Measurements from ENCODE around the gene ASIC3. TPM values are rescaled to one million over a fixed set of nuclear protein-coding genes. Genes with fewer than 3 reads are reported as not detected.

Gene ASIC3
- total and polyA plus RNA-seq, 3 experiments from 2014 or later = 2.6 to 3.6 TPM; not detected in 1

- peaks cover 61 to 88% (median 67%) of the 10 kb centered on the region in 3 donors for H3K4me1 Mint-ChIP-seq
Measured at GRCh38 chr7:151013733-151014497, 34.4 kb upstream of the ASIC3 start.

DNA sequence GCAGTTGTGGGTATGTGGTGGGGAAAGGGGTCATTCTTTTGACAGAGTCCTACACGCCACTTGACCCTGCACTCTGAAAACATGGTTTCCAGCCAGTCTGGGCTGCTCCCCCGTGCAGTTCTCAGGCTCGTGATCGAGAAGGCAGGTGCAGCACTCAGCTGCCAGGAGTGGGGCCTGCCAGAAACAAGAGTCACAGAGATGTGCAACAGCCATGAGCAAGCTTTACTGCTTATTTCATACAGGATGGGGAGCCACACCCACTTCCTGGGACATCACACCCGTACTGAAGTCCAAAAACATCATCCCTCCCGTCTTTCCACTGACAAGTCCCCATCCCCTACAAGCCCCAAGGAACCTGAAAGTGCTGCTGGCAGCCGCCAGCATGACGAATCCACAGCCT lies 33.4 kb upstream of the ASIC3 start:
- CTCF ChIA-PET = interaction anchor here (1.1 to 7.6 kb wide), 8 partner anchors 9 to 116 kb away, joined by 3 to 39 read pairs (median 4); partner anchors contain the start of gene ABCB8
- POLR2A ChIA-PET = no interaction called here
- H3K9me3 ChIP-seq (ENCODE audit: low read length) = no peaks in the 10 kb centered on the region
- Mint-ChIP-seq H3K27me3 (peaks cover 9 to 10% of the 10 kb centered on the region in 2 donors), H3K4me1 (peaks cover 64 to 89% (median 73%) of the 10 kb centered on the region in 3 donors), H3K36me3 (peaks cover 0 to 2% (median 0%) of the 10 kb centered on the region in 3 donors), H3K27ac (peak overlapping the region; percentile 91 to 100 (median 100)), H3K9me3 (peaks cover 0 to 1% (median 0%) of the 10 kb centered on the region in 5 donors), H3K4me3 (peak overlapping the region; percentile 65 to 96 (median 89))
- H3K27me3 ChIP-seq (ENCODE audit: insufficient read depth, low read length, poor library complexity, severe bottlenecking) = no peaks in the 10 kb centered on the region
- H3K4me1 ChIP-seq (ENCODE audit: insufficient read depth, low read length) = peaks cover 86% of the 10 kb centered on the region
- peak in 1 of 5 donors; percentile 48 for DNase-seq
- H3K27ac ChIP-seq (ENCODE audit: low read depth, low read length) = no peak overlapping the region
- no peak overlapping the region for H3K4me3 ChIP-seq (ENCODE audit: low read length)
- no peaks in the 10 kb centered on the region for H3K36me3 ChIP-seq (ENCODE audit: insufficient read depth, low read length)

More at GRCh38 chr7:151013733-151014497, 34.4 kb upstream of the ASIC3 start:
- Histone ChIP-seq H3K9me3 (ENCODE audit: low read length) (no peaks in the 10 kb centered on the region), H3K27me3 (ENCODE audit: insufficient read depth, low read length, poor library complexity, severe bottlenecking) (no peaks in the 10 kb centered on the region), H3K4me3 (ENCODE audit: low read length) (peak overlapping the region; percentile 66), H3K36me3 (ENCODE audit: insufficient read depth, low read length) (no peaks in the 10 kb centered on the region), H3K4me1 (ENCODE audit: insufficient read depth, low read length) (peaks cover 90% of the 10 kb centered on the region), H3K27ac (ENCODE audit: low read depth, low read length) (peak overlapping the region; percentile 79)
- CTCF ChIA-PET = interaction anchor here (0.9 to 7.6 kb wide), 11 partner anchors 14 to 110 kb away, joined by 3 to 39 read pairs (median 3); partner anchors contain the start of gene ABCB8
- H3K27me3 Mint-ChIP-seq = peaks cover 4 to 9% of the 10 kb centered on the region in 2 donors
- peak overlapping the region; percentile 99 to 100 (median 100) for H3K27ac Mint-ChIP-seq
- DNase-seq = peak; percentile 88 to 98 (median 95)
- H3K9me3 Mint-ChIP-seq = peaks cover 0 to 1% (median 0%) of the 10 kb centered on the region in 5 donors
- H3K4me3 Mint-ChIP-seq = peak overlapping the region; percentile 88 to 99 (median 93)
- H3K36me3 Mint-ChIP-seq = peaks cover 0 to 2% (median 0%) of the 10 kb centered on the region in 3 donors
- POLR2A ChIA-PET = interaction anchor here (0.9 to 1.0 kb wide), 4 partner anchors 14 to 72 kb away, joined by 3 to 7 read pairs (median 4); partner anchors contain the start of genes ABCB8 and FASTK

DNA sequence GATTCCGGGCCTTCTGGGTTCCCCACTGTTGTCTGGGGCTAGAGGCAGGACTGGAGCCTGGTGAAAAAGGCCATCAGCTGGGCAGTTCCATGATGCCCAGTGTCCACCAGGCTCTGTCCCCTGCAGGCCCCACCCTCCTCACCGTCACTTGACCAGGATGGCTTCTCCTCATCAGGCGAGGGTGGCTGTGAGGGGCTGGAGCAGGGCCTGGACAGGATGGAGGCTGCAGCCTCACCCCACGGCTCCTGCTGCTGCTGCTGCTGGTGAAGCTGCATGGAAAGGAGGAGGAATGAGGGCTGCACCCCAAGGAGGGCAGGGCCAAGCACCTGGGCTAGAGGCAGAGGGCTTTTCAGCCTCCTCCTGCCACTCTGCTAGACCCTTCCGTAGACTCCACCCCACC lies 32.4 kb upstream of the ASIC3 start:
- peak overlapping the region in 1 of 7 donors; percentile 86 for H3K4me3 Mint-ChIP-seq
- ChIA-PET POLR2A (no interaction called here), CTCF (interaction anchor here (1.0 to 7.6 kb wide), 8 partner anchors 13 to 661 kb away, joined by 3 to 40 read pairs (median 20); partner anchors contain the start of gene ABCB8)
- no peaks in the 10 kb centered on the region for H3K27me3 ChIP-seq (ENCODE audit: insufficient read depth, low read length, poor library complexity, severe bottlenecking)
- peaks cover 0 to 1% (median 0%) of the 10 kb centered on the region in 5 donors for H3K9me3 Mint-ChIP-seq
- no peaks in the 10 kb centered on the region for H3K36me3 ChIP-seq (ENCODE audit: insufficient read depth, low read length)
- no peaks in the 10 kb centered on the region for H3K9me3 ChIP-seq (ENCODE audit: low read length)
- peak overlapping the region in 7 of 8 donors; percentile 72 to 100 (median 99) for H3K27ac Mint-ChIP-seq
- no peak overlapping the region for H3K27ac ChIP-seq (ENCODE audit: low read depth, low read length)
- H3K4me1 Mint-ChIP-seq = peaks cover 56 to 79% (median 64%) of the 10 kb centered on the region in 3 donors
- no peak overlapping the region for H3K4me3 ChIP-seq (ENCODE audit: low read length)
- peaks cover 13 to 20% of the 10 kb centered on the region in 2 donors for H3K27me3 Mint-ChIP-seq
- H3K36me3 Mint-ChIP-seq = peaks cover 0 to 2% (median 0%) of the 10 kb centered on the region in 3 donors
- no peak for DNase-seq
- H3K4me1 ChIP-seq (ENCODE audit: insufficient read depth, low read length) = peaks cover 76% of the 10 kb centered on the region

DNA sequence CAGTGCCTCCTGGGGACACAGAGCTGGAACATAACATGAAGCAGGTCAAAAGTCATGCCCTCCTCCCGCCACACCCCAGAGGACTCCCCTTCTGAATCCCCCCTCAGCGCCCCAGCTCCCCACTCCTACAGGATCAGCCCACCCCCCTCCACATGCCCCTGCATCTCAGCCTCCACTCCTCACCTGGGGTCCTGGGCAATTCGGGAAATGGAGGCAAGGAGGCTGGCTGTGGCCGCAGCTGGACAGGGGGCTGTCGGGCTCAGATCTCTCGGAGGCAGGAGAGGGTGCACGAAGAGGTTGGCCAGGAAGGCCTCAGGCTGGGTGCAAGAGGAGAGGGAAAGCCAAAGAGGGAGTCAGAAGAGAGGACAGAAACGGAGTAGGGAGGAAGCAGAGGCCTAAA lies 31.8 kb upstream of the ASIC3 start:
- POLR2A ChIA-PET = interaction anchor here (3.9 kb wide), 1 partner anchor 8 kb away, joined by 17 read pairs; no protein-coding TSS in a partner anchor
- Histone ChIP-seq H3K27me3 (ENCODE audit: insufficient read depth, low read length, poor library complexity, severe bottlenecking) (no peaks in the 10 kb centered on the region), H3K9me3 (ENCODE audit: low read length) (no peaks in the 10 kb centered on the region), H3K4me3 (ENCODE audit: low read length) (no peak overlapping the region), H3K4me1 (ENCODE audit: insufficient read depth, low read length) (peaks cover 72% of the 10 kb centered on the region), H3K27ac (ENCODE audit: low read depth, low read length) (no peak overlapping the region), H3K36me3 (ENCODE audit: insufficient read depth, low read length) (no peaks in the 10 kb centered on the region)
- peak overlapping the region in 2 of 7 donors; percentile 25 to 55 for H3K4me3 Mint-ChIP-seq
- peaks cover 13 to 20% of the 10 kb centered on the region in 2 donors for H3K27me3 Mint-ChIP-seq
- H3K36me3 Mint-ChIP-seq = peaks cover 0 to 2% (median 0%) of the 10 kb centered on the region in 3 donors
- peaks cover 0 to 1% (median 0%) of the 10 kb centered on the region in 5 donors for H3K9me3 Mint-ChIP-seq
- peak overlapping the region in 5 of 8 donors; percentile 72 to 100 (median 93) for H3K27ac Mint-ChIP-seq
- peaks cover 53 to 75% (median 60%) of the 10 kb centered on the region in 3 donors for H3K4me1 Mint-ChIP-seq
- no peak for DNase-seq
- CTCF ChIA-PET = interaction anchor here (1.0 to 7.6 kb wide), 10 partner anchors 8 to 661 kb away, joined by 3 to 44 read pairs (median 20); partner anchors contain the start of gene ABCB8

DNA sequence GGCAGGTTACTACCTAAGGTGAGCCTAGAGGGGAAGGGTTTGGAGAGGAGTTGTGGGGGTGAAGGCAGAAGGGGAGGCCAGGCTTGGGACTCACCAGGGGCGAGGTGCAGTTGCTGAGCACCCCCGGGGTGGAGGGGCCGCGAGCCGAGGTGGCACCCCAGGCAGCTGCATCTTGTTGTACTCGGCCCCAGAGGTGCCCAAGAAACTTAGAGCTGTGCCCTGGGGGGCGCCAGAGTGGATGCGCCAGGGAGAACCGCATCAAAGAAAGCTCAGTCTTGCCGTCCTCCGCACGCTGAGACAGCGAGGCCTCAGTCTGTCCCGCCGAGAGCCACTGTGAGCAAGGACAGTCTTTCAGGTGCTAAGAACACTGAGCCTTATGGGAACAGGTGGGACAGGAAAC lies 31.4 kb upstream of the ASIC3 start:
- H3K4me1 Mint-ChIP-seq = peaks cover 49 to 72% (median 56%) of the 10 kb centered on the region in 3 donors
- ChIA-PET CTCF (interaction anchor here (1.0 to 7.6 kb wide), 10 partner anchors 8 to 662 kb away, joined by 3 to 44 read pairs (median 20); partner anchors contain the start of gene ABCB8), POLR2A (interaction anchor here (3.9 kb wide), 1 partner anchor 9 kb away, joined by 17 read pairs; no protein-coding TSS in a partner anchor)
- Histone ChIP-seq H3K4me1 (ENCODE audit: insufficient read depth, low read length) (peaks cover 69% of the 10 kb centered on the region), H3K4me3 (ENCODE audit: low read length) (no peak overlapping the region), H3K36me3 (ENCODE audit: insufficient read depth, low read length) (no peaks in the 10 kb centered on the region), H3K27ac (ENCODE audit: low read depth, low read length) (no peak overlapping the region), H3K27me3 (ENCODE audit: insufficient read depth, low read length, poor library complexity, severe bottlenecking) (no peaks in the 10 kb centered on the region), H3K9me3 (ENCODE audit: low read length) (no peaks in the 10 kb centered on the region)
- DNase-seq = peak in 1 of 5 donors; percentile 49
- H3K27ac Mint-ChIP-seq = peak overlapping the region in 7 of 8 donors; percentile 66 to 94 (median 90)
- peaks cover 15 to 20% of the 10 kb centered on the region in 2 donors for H3K27me3 Mint-ChIP-seq
- peaks cover 0 to 1% (median 0%) of the 10 kb centered on the region in 5 donors for H3K9me3 Mint-ChIP-seq
- H3K4me3 Mint-ChIP-seq = peak overlapping the region in 5 of 7 donors; percentile 3 to 85 (median 83)
- H3K36me3 Mint-ChIP-seq = peaks cover 0 to 2% (median 0%) of the 10 kb centered on the region in 3 donors

- Histone ChIP-seq H3K36me3 (ENCODE audit: insufficient read depth, low read length) (no peaks in the 10 kb centered on the region), H3K4me3 (ENCODE audit: low read length) (peak overlapping the region; percentile 67), H3K9me3 (ENCODE audit: low read length) (no peaks in the 10 kb centered on the region), H3K27ac (ENCODE audit: low read depth, low read length) (no peak overlapping the region), H3K27me3 (ENCODE audit: insufficient read depth, low read length, poor library complexity, severe bottlenecking) (no peaks in the 10 kb centered on the region), H3K4me1 (ENCODE audit: insufficient read depth, low read length) (peaks cover 63% of the 10 kb centered on the region)
- H3K27ac Mint-ChIP-seq = peak overlapping the region; percentile 66 to 94 (median 90)
- peaks cover 0 to 1% (median 0%) of the 10 kb centered on the region in 5 donors for H3K9me3 Mint-ChIP-seq
- H3K4me3 Mint-ChIP-seq = peak overlapping the region; percentile 80 to 93 (median 85)
- CTCF ChIA-PET = interaction anchor here (1.0 to 7.6 kb wide), 25 partner anchors 9 to 119 kb away, joined by 3 to 44 read pairs (median 6); partner anchors contain the start of genes ABCB8 and NOS3
- H3K4me1 Mint-ChIP-seq = peaks cover 45 to 67% (median 51%) of the 10 kb centered on the region in 3 donors
- peaks cover 0 to 2% (median 0%) of the 10 kb centered on the region in 3 donors for H3K36me3 Mint-ChIP-seq
- peak in 1 of 5 donors; percentile 45 for DNase-seq
- H3K27me3 Mint-ChIP-seq = peaks cover 15 to 20% of the 10 kb centered on the region in 2 donors
- POLR2A ChIA-PET = interaction anchor here (1.4 to 3.9 kb wide), 3 partner anchors 9 to 63 kb away, joined by 4 to 17 read pairs (median 13); partner anchors contain the start of genes ABCB8 and FASTK
Measured at GRCh38 chr7:151017370-151017952, 30.9 kb upstream of the ASIC3 start.

DNA sequence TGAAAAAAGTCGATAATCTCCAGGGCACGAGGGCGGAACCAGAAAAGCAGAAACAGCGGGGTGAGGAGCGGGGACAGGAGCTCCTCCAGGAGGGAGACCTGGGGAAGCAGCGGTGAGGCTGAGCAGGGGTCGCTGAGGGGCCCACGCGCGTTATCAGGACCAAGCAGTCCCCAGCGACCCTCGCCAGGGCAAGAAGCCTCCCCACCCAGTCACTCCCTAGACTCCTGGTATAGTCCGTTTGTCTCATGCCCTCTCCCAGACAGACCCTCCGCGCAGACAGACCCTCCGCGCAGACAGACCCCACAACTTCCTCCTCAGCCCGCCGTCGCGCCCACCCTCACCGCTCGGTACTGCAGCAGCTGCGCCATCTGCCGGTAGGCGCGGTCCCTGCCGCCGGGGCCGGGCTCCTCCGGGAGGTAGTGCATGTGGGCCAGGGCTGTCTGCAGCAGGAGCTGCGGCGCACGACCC lies 30.3 kb upstream of the ASIC3 start:
- Histone ChIP-seq H3K4me1 (ENCODE audit: insufficient read depth, low read length) (peaks cover 58% of the 10 kb centered on the region), H3K9me3 (ENCODE audit: low read length) (no peaks in the 10 kb centered on the region), H3K27me3 (ENCODE audit: insufficient read depth, low read length, poor library complexity, severe bottlenecking) (no peaks in the 10 kb centered on the region), H3K36me3 (ENCODE audit: insufficient read depth, low read length) (no peaks in the 10 kb centered on the region), H3K27ac (ENCODE audit: low read depth, low read length) (no peak overlapping the region), H3K4me3 (ENCODE audit: low read length) (peak overlapping the region; percentile 67)
- CTCF ChIA-PET = interaction anchor here (0.6 to 7.6 kb wide), 31 partner anchors 8 to 225 kb away, joined by 3 to 44 read pairs (median 5); partner anchors contain the start of genes ABCB8, CDK5 and NOS3
- Mint-ChIP-seq H3K4me3 (peak overlapping the region; percentile 80 to 93 (median 85)), H3K27ac (peak overlapping the region; percentile 66 to 96 (median 90)), H3K4me1 (peaks cover 39 to 61% (median 46%) of the 10 kb centered on the region in 3 donors), H3K9me3 (peaks cover 0 to 1% (median 0%) of the 10 kb centered on the region in 5 donors), H3K27me3 (peaks cover 15 to 22% of the 10 kb centered on the region in 2 donors), H3K36me3 (peaks cover 0 to 2% (median 0%) of the 10 kb centered on the region in 3 donors)
- peak; percentile 72 to 86 (median 73) for DNase-seq
- POLR2A ChIA-PET = interaction anchor here (0.5 to 3.9 kb wide), 5 partner anchors 10 to 63 kb away, joined by 3 to 17 read pairs (median 4); partner anchors contain the start of genes ABCB8 and FASTK

Data from CD8-positive, alpha-beta memory T cell (primary cell).